Neural progenitor cell (in vitro differentiated cells): ENCODE results near the gene MCTP2. TPM values are rescaled to one million over a fixed set of nuclear protein-coding genes. Genes with fewer than 3 reads are reported as not detected.

Source experiments
- DNase-seq: peaks from one replicate; pipeline ENCODE4 v3.0.0-alpha.2; 2016; ENCODE audit warnings: low spot score
- H2AFZ ChIP-seq: fragments of 200-600 bp; sonication (generic); replicated peaks from 2 replicates; pipeline ENCODE4 v1.6.1; 2016; ENCODE audit warnings: antibody characterized with exemption
- H3F3A ChIP-seq: fragments of 200-600 bp; sonication (generic); 2 replicates; pipeline ENCODE4 v1.6.1; 2016; ENCODE audit warnings: antibody characterized with exemption, low read depth
- H3K27ac ChIP-seq: fragments of 200-600 bp; sonication (generic); 2 replicates; pipeline ENCODE4 v1.5.1; 2016; ENCODE audit warnings: mild to moderate bottlenecking
- H3K27me3 ChIP-seq: fragments of 200-600 bp; sonication (generic); 2 replicates; pipeline ENCODE4 v1.6.1; 2016; ENCODE audit warnings: mild to moderate bottlenecking, moderate library complexity
- H3K36me3 ChIP-seq: fragments of 200-600 bp; sonication (generic); 2 replicates; pipeline ENCODE4 v1.5.1; 2016
- H3K4me1 ChIP-seq: fragments of 200-600 bp; sonication (generic); 2 replicates; pipeline ENCODE4 v1.6.1; 2016; ENCODE audit warnings: mixed run types
- H3K4me2 ChIP-seq: fragments of 200-600 bp; sonication (generic); 2 replicates; pipeline ENCODE4 v1.6.1; 2016
- H3K4me3 ChIP-seq: fragments of 200-600 bp; sonication (generic); 2 replicates; pipeline ENCODE4 v1.5.1; 2016
- H3K79me2 ChIP-seq: fragments of 200-600 bp; sonication (generic); 2 replicates; pipeline ENCODE4 v1.6.1; 2016; ENCODE audit warnings: low read depth
- H3K9ac ChIP-seq: fragments of 200-600 bp; sonication (generic); 2 replicates; pipeline ENCODE4 v1.6.1; 2016
- H3K9me3 ChIP-seq: fragments of 200-600 bp; sonication (generic); 2 replicates; pipeline ENCODE4 v1.5.1; 2016; ENCODE audit warnings: low read depth
- H4K20me1 ChIP-seq: fragments of 200-600 bp; sonication (generic); 2 replicates; pipeline ENCODE4 v1.6.1; 2016; ENCODE audit warnings: low read depth
- H3K27ac Mint-ChIP-seq: 3 replicates; pipeline ENCODE4 v1.8.0; 2021; ENCODE audit warnings: mixed read lengths
- H3K27me3 Mint-ChIP-seq: 2 replicates; pipeline ENCODE4 v1.8.0; 2022; ENCODE audit warnings: low read depth, mild to moderate bottlenecking, inconsistent platforms, moderate library complexity, mixed read lengths; ENCODE audit not compliant: insufficient read depth
- H3K36me3 Mint-ChIP-seq: 3 replicates; pipeline ENCODE4 v1.8.0; 2021; ENCODE audit warnings: mixed read lengths
- H3K4me1 Mint-ChIP-seq: 3 replicates; pipeline ENCODE4 v1.8.0; 2021; ENCODE audit warnings: mixed read lengths
- H3K4me3 Mint-ChIP-seq: 3 replicates; pipeline ENCODE4 v1.8.0; 2021; ENCODE audit warnings: mild to moderate bottlenecking, moderate library complexity, mixed read lengths
- H3K9me3 Mint-ChIP-seq: 3 replicates; pipeline ENCODE4 v1.8.0; 2020; ENCODE audit warnings: mixed read lengths
- CTCF ChIP-seq: fragments of 200-600 bp; sonication (generic); IDR thresholded peaks from 2 replicates; pipeline ENCODE4 v1.5.1; 2017; ENCODE audit warnings: antibody characterized with exemption, mild to moderate bottlenecking
- EZH2 ChIP-seq: fragments of 200-600 bp; sonication (generic); IDR thresholded peaks from 2 replicates; pipeline ENCODE4 v1.6.1; 2017; ENCODE audit warnings: antibody characterized with exemption, mild to moderate bottlenecking, moderate library complexity
- EZH2phosphoT487 ChIP-seq: fragments of 200-600 bp; sonication (generic); IDR thresholded peaks from 2 replicates; pipeline ENCODE4 v1.6.1; 2017; ENCODE audit warnings: antibody characterized with exemption
- total RNA-seq: library from RNA; depleted of rRNA; stranded (reverse); fragments of >200 nt; gene quantifications from 2 replicates; pipeline ENCODE4 v1.2.3, GENCODE V29; 2015; ENCODE audit warnings: low replicate concordance

The MCTP2 gene
- total RNA-seq, 1 donor from 2014 or later, result 0.17 TPM

- H3K9me3 Mint-ChIP-seq, result no peaks in the 10 kb centered on the region
- Histone ChIP-seq H3K27ac (no peak overlapping the region), H3F3A (no peaks in the 10 kb centered on the region), H3K9ac (no peak overlapping the region), H3K4me3 (no peak overlapping the region), H3K36me3 (no peaks in the 10 kb centered on the region), H4K20me1 (no peaks in the 10 kb centered on the region), H3K9me3 (no peaks in the 10 kb centered on the region), H3K79me2 (no peaks in the 10 kb centered on the region), H3K4me2 (no peak overlapping the region), H3K27me3 (no peaks in the 10 kb centered on the region), H2AFZ (no peak overlapping the region), H3K4me1 (peaks cover 10% of the 10 kb centered on the region)
- no peak overlapping the region for H3K27ac Mint-ChIP-seq
- H3K27me3 Mint-ChIP-seq, result peaks cover 3% of the 10 kb centered on the region
- peaks cover 12% of the 10 kb centered on the region for H3K4me1 Mint-ChIP-seq
- no peaks in the 10 kb centered on the region for H3K36me3 Mint-ChIP-seq
- no peak for TF ChIP-seq EZH2
- TF ChIP-seq CTCF, result no peak
- TF ChIP-seq EZH2phosphoT487, result no peak
- no peak overlapping the region for H3K4me3 Mint-ChIP-seq
- DNase-seq, result no peak
Measured at GRCh38 chr15:94457661-94458060, 226.3 kb downstream of the MCTP2 start.

GRCh38 chr15:94460624-94461023 lies 229.3 kb downstream of the MCTP2 start:
- H3K79me2 ChIP-seq, result no peaks in the 10 kb centered on the region
- no peak overlapping the region for H3K4me3 Mint-ChIP-seq
- no peaks in the 10 kb centered on the region for H3K36me3 ChIP-seq
- peaks cover 10% of the 10 kb centered on the region for H3K4me1 ChIP-seq
- H2AFZ ChIP-seq, result peak overlapping the region; percentile 16
- DNase-seq, result peak; percentile 36
- peak overlapping the region; percentile 4 for H3K27ac Mint-ChIP-seq
- H3K4me3 ChIP-seq, result no peak overlapping the region
- no peaks in the 10 kb centered on the region for H3K9me3 ChIP-seq
- H3K9ac ChIP-seq, result no peak overlapping the region
- H3K4me1 Mint-ChIP-seq, result peaks cover 12% of the 10 kb centered on the region
- no peaks in the 10 kb centered on the region for H3F3A ChIP-seq
- no peak for TF ChIP-seq EZH2
- TF ChIP-seq CTCF, result no peak
- no peak for TF ChIP-seq EZH2phosphoT487
- H3K4me2 ChIP-seq, result peak overlapping the region; percentile 17
- no peaks in the 10 kb centered on the region for H3K27me3 ChIP-seq
- peaks cover 3% of the 10 kb centered on the region for H3K27me3 Mint-ChIP-seq
- H3K27ac ChIP-seq, result no peak overlapping the region
- H3K9me3 Mint-ChIP-seq, result no peaks in the 10 kb centered on the region
- no peaks in the 10 kb centered on the region for H4K20me1 ChIP-seq
- H3K36me3 Mint-ChIP-seq, result no peaks in the 10 kb centered on the region

GRCh38 chr15:94467034-94467433 lies 235.7 kb downstream of the MCTP2 start:
- Histone ChIP-seq H3K79me2 (no peaks in the 10 kb centered on the region), H3K4me1 (no peaks in the 10 kb centered on the region), H3K4me2 (no peak overlapping the region), H3K27ac (no peak overlapping the region), H3K9me3 (no peaks in the 10 kb centered on the region), H3K36me3 (no peaks in the 10 kb centered on the region), H3F3A (no peaks in the 10 kb centered on the region), H4K20me1 (no peaks in the 10 kb centered on the region), H3K4me3 (no peak overlapping the region), H3K9ac (no peak overlapping the region), H2AFZ (no peak overlapping the region), H3K27me3 (no peaks in the 10 kb centered on the region)
- Mint-ChIP-seq H3K27me3 (no peaks in the 10 kb centered on the region), H3K27ac (no peak overlapping the region), H3K4me1 (no peaks in the 10 kb centered on the region), H3K9me3 (no peaks in the 10 kb centered on the region), H3K4me3 (no peak overlapping the region), H3K36me3 (no peaks in the 10 kb centered on the region)
- TF ChIP-seq EZH2phosphoT487 (no peak), CTCF (no peak), EZH2 (no peak)
- no peak for DNase-seq
